Activated naive CD4-positive, alpha-beta T cell treated with anti-CD3 and anti-CD28 coated beads, Interleukin-2, amount 10 ng/mL, durations not matched to agents 5 hours and 36 hours (primary cell): Measurements from ENCODE around the gene KDF1. TPM values are rescaled to one million over a fixed set of nuclear protein-coding genes. Genes with fewer than 3 reads are reported as not detected.

Experiments used
- total RNA-seq, 2 experiments: library from RNA; stranded (reverse); gene quantifications; one replicate each; pipeline ENCODE4 v1.2.3, GENCODE V29; 2021

KDF1 gene, protein sequence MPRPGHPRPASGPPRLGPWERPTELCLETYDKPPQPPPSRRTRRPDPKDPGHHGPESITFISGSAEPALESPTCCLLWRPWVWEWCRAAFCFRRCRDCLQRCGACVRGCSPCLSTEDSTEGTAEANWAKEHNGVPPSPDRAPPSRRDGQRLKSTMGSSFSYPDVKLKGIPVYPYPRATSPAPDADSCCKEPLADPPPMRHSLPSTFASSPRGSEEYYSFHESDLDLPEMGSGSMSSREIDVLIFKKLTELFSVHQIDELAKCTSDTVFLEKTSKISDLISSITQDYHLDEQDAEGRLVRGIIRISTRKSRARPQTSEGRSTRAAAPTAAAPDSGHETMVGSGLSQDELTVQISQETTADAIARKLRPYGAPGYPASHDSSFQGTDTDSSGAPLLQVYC
- total RNA-seq = under 1 TPM; 0.25 to 0.41 TPM

DNA sequence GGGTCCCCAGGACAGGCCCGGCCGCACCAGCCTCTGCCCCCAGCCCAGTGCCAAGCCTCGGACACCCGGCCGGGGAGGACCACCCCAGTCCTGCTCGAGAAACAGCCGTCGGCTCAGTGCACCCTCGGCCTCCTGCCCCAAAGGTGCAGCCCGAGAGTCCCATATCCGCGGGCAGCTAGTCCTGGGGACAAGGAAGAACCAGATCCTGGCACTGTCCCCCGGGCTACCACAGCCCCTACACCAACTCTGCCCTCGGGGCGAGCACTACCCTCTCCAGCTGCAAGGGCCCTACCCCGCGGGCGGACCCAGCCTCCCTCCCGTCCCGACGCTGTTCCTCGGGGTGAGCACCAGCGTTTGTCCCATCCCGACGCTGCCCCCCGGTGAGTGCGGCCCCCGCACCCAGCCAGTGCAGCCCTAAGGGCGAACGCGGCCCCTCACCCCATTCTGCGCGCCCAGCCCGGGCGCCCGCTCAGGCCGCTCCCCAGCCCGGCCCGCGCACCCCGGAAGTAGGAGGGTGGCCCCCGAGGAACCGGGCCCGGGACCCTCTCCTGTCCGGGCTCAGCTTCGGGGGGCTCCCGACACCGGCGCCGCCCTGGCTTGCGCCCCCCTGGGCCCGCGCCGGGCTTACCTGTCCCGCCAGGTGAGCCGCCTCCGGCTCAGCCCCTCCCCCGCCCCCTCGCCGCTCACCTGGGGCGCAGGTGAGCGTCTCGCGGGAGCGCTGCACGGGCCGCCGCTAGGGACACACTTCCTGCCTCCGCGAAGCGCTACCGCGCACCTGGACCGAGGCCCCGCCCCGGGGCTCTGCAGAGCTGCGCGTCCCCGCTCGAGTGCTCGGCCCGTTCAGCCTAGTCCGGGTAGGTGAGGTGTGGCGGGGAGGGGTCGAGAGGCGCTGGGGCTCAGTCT lies at the start of gene KDF1:
Gene KDF1, minus strand, starts transcription at position 747 of the 903 bp plus-strand sequence. CDS start 8,088 bp downstream, outside the sequence.

DNA sequence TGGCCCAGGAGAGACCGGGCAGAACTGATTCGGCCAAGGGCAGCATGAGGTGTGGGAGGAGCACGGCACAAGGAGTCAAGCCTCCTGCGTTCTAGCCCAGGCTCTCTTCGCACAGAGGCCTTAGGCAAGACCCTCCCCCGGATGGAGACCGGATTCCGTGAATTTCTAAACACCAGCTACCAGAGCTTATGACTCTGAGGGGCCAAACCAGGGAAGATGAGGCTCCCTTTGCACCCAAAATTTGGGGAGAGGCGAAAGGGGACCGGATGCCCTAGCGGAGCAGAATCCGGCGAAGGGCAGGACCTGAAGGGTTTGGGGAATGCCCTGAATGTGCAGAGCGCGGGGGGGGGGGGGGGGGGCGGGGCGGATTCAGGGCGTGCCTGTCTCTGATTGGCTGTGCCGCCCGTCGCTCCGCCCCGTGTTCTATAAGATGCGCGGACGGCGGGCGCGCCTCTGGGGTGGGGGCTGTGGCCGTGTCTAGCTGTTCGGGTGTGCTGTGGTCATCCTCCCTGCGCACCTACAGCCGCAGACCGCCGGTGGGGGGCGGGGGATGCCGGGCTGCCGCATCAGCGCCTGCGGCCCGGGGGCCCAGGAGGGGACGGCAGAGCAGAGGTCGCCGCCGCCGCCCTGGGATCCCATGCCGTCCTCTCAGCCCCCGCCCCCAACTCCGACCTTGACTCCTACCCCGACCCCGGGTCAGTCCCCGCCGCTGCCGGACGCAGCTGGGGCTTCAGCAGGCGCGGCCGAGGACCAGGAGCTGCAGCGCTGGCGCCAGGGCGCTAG lies 33.2 kb upstream of the KDF1 start, which contains the start of gene TRNP1:
Gene TRNP1, plus strand, starts transcription at position 456 of the 783 bp plus-strand sequence. Its CDS starts 95 bp downstream, at position 551.

GRCh38 chr1:26921540-26922430 lies 38.5 kb downstream of the KDF1 start, which contains the start of gene NUDC:
Gene NUDC, plus strand, starts transcription at chr1:26921743. Its CDS starts 106 bp downstream, at chr1:26921849.

GRCh38 chr1:26913754-26914619 lies 46.3 kb downstream of the KDF1 start, which contains the start of gene NR0B2:
Gene NR0B2, minus strand, starts transcription at chr1:26913975. Its CDS starts 35 bp downstream, at chr1:26913940.

DNA sequence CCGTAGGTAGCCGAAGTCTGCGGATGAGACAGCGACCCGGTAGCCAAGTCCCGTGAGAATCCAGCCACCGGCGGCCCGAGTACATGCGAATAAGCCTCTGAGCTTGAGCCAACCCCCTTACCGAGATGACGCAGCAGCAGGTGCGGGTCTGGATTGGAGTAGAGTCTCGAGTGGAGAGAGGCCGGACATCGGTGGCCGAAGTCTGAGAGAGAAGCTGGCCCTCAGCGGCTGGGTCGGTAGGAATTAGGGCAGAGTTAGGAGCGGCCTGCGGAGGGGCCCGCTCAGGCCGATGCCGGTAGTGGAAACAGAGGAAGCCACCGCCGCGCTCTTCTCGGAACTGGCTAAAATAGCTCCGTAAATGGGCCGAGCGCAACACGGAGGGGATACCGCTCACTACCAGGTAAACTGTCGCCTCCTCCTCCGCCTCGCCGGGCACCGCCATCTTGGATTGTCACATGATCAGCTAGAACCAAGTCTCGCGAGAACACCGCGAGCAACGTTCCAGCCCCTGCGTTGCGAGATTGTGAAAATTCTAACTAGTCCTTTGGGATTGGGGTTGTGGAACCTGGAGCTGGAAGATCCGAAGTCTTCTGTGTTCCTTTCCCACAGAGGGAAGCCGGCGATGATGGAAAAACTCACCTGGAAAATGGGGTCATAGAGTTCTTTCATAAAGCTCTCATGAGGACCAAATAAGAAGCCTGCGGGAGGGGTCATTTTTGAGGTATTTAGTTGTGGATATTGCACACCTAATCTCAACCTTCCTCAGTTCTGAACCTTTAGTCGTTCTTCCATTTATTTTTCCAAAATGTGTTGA lies 60.1 kb downstream of the KDF1 start, which contains the start of gene GPATCH3:
Gene GPATCH3, minus strand, starts transcription at position 467 of the 814 bp plus-strand sequence. Its CDS starts 25 bp downstream, at position 442.

Other genes with a start within 250 kb of the KDF1 start
- 10 to 100 TPM; 24.4 TPM for gene PIGV, start 172.5 kb downstream of the KDF1 start, total RNA-seq
- 10 to 100 TPM; 53.5 to 55.1 TPM for gene ZDHHC18, start 133.8 kb downstream of the KDF1 start, total RNA-seq
- gene SFN, start 97.3 kb downstream of the KDF1 start, total RNA-seq = 1 to 10 TPM; 5.2 to 5.6 TPM
- gene GPN2, start 70.2 kb downstream of the KDF1 start, total RNA-seq = 10 to 100 TPM; 27.9 to 29.4 TPM
- gene GPATCH3, start 60.0 kb downstream of the KDF1 start, total RNA-seq = 10 to 100 TPM; 14.7 to 16.0 TPM
- gene NR0B2, start 46.5 kb downstream of the KDF1 start, total RNA-seq = not detected
- gene NUDC, start 38.7 kb downstream of the KDF1 start, total RNA-seq = 10 to 100 TPM; 47.1 to 48.5 TPM
- under 1 TPM in 1 of 2 experiments, not detected in 1; 0.20 TPM for gene TRNP1, start 33.2 kb upstream of the KDF1 start, total RNA-seq
- not detected for gene TENT5B, start 52.4 kb upstream of the KDF1 start, total RNA-seq
- gene SLC9A1, start 194.7 kb upstream of the KDF1 start, total RNA-seq = 10 to 100 TPM; 21.8 to 24.2 TPM